Erythroblast (primary cell): ENCODE results near the gene PRSS56.

Experiments
- GATA1 ChIP-seq: IDR thresholded peaks from 2 replicates; pipeline ENCODE4 v1.6.1; 2011; ENCODE audit warnings: low read depth, mild to moderate bottlenecking, control low read depth, low read length, moderate library complexity
- POLR2A ChIP-seq: IDR thresholded peaks from 2 replicates; pipeline ENCODE4 v1.6.1; 2011; ENCODE audit warnings: mild to moderate bottlenecking, low read length

GRCh38 chr2:232537499-232537898 is 17.3 kb downstream of the PRSS56 start:
- TF ChIP-seq POLR2A, result no peak
- TF ChIP-seq GATA1, result no peak
